Stimulated activated CD4-positive, alpha-beta T cell treated with anti-CD3 and anti-CD28 coated beads, Interleukin-15, amount 100 ng/mL, for 24 hours (primary cell): ENCODE measurements around the gene ZNF827.

ENCODE experiments used
- DNase-seq: peaks from one replicate; pipeline ENCODE4 v3.0.0-alpha.2; 2020

Gene ZNF827

GRCh38 chr4:145938618-145939440, at the start of gene ZNF827:
ZNF827 (minus strand) TSS chr4:145938823; CDS start chr4:145938407, 416 bp downstream.
- peak; percentile 67 for DNase-seq

GRCh38 chr4:145984563-145984962, 45.9 kb upstream of the ZNF827 start:
- DNase-seq, result no peak

GRCh38 chr4:145982791-145983190, 44.2 kb upstream of the ZNF827 start:
- no peak for DNase-seq

GRCh38 chr4:145979160-145979559, 40.5 kb upstream of the ZNF827 start:
- no peak for DNase-seq

- DNase-seq, result no peak
These were observed 38.1 kb upstream of the ZNF827 start for GRCh38 chr4:145976680-145977079.

GRCh38 chr4:145960012-145960411, 21.4 kb upstream of the ZNF827 start:
- no peak for DNase-seq

GRCh38 chr4:145957302-145957701, 18.7 kb upstream of the ZNF827 start:
- DNase-seq, result no peak

GRCh38 chr4:145956288-145956890, 17.8 kb upstream of the ZNF827 start:
- peak; percentile 55 for DNase-seq

- DNase-seq, result no peak
These were observed 16.3 kb upstream of the ZNF827 start for GRCh38 chr4:145954924-145955339.

GRCh38 chr4:145951931-145952330, 13.3 kb upstream of the ZNF827 start:
- no peak for DNase-seq

GRCh38 chr4:145945431-145946155, 7.0 kb upstream of the ZNF827 start:
- DNase-seq, result no peak

GRCh38 chr4:145944886-145945285, 6.3 kb upstream of the ZNF827 start:
- no peak for DNase-seq

- no peak for DNase-seq
These were observed 1.2 kb upstream of the ZNF827 start for GRCh38 chr4:145939856-145940255.

- DNase-seq, result no peak
These were observed 773 bp upstream of the ZNF827 start for GRCh38 chr4:145939441-145939750.

GRCh38 chr4:145937971-145938611, 532 bp downstream of the ZNF827 start:
- DNase-seq, result peak; percentile 54

GRCh38 chr4:145936997-145937901, 1.4 kb downstream of the ZNF827 start:
- peak; percentile 66 for DNase-seq

- DNase-seq, result peak; percentile 69
These were observed 2.3 kb downstream of the ZNF827 start for GRCh38 chr4:145936142-145936996.

- peak; percentile 19 for DNase-seq
These were observed 3.1 kb downstream of the ZNF827 start for GRCh38 chr4:145935253-145936141.

- DNase-seq, result no peak
These were observed 4.1 kb downstream of the ZNF827 start for GRCh38 chr4:145934434-145935047.

- DNase-seq, result no peak
These were observed 5.5 kb downstream of the ZNF827 start for GRCh38 chr4:145933134-145933533.
